ENCODE results near the gene CAMTA1. TPM values are rescaled to one million over a fixed set of nuclear protein-coding genes. Genes with fewer than 3 reads are reported as not detected.
"Not testable (repeated sequence)": the region's sequence is repeated elsewhere in the genome, so short reads cannot be mapped to it uniquely, and the experiment has no call there.

Gene CAMTA1
- polyA plus RNA-seq, 3 donors = 81.9 to 89.8 (median 88.0) TPM

GRCh38 chr1:7770997-7771822, 986.0 kb downstream of the CAMTA1 start, which contains the start of gene VAMP3:
Gene VAMP3, plus strand, starts transcription at chr1:7771296. Its CDS starts 88 bp downstream, at chr1:7771384.
- peak in 8 of 11 donors; percentile 60 to 78 (median 72) for DNase-seq (ENCODE audit: extremely low read depth in 1 of 11, low read depth in 9 of 11, low spot score in 4 of 11)

GRCh38 chr1:7771823-7772299, 986.6 kb downstream of the CAMTA1 start:
- DNase-seq (ENCODE audit: extremely low read depth in 1 of 11, low read depth in 9 of 11, low spot score in 4 of 11) = no peak

- DNase-seq (ENCODE audit: extremely low read depth in 1 of 11, low read depth in 9 of 11, low spot score in 4 of 11) = peak in 2 of 11 donors; percentile 20 to 40
Observed at GRCh38 chr1:7777591-7777990, 992.3 kb downstream of the CAMTA1 start.

- no peak for DNase-seq (ENCODE audit: extremely low read depth in 1 of 11, low read depth in 9 of 11, low spot score in 4 of 11)
Observed at GRCh38 chr1:7778133-7778628, 992.9 kb downstream of the CAMTA1 start.

GRCh38 chr1:7780976-7781375, 995.7 kb downstream of the CAMTA1 start:
- DNase-seq (ENCODE audit: extremely low read depth in 1 of 11, low read depth in 9 of 11, low spot score in 4 of 11) = no peak

GRCh38 chr1:7781501-7781900, 996.2 kb downstream of the CAMTA1 start:
- DNase-seq (ENCODE audit: extremely low read depth in 1 of 11, low read depth in 9 of 11, low spot score in 4 of 11) = no peak

GRCh38 chr1:7781923-7782495, 996.8 kb downstream of the CAMTA1 start:
- no peak for DNase-seq (ENCODE audit: extremely low read depth in 1 of 11, low read depth in 9 of 11, low spot score in 4 of 11)

- DNase-seq (ENCODE audit: extremely low read depth in 1 of 11, low read depth in 9 of 11, low spot score in 4 of 11) = peak in 3 of 11 donors; percentile 16 to 34 (median 26)
Observed at GRCh38 chr1:7783178-7783711, 998.0 kb downstream of the CAMTA1 start.

- DNase-seq (ENCODE audit: extremely low read depth in 1 of 11, low read depth in 9 of 11, low spot score in 4 of 11) = peak; percentile 84 to 96 (median 93)
Observed at GRCh38 chr1:7783826-7784491, 998.7 kb downstream of the CAMTA1 start, which contains the start of gene PER3. Gene PER3, plus strand, starts transcription at chr1:7784291. Its CDS starts 587 bp downstream, at chr1:7784878.

GRCh38 chr1:7784492-7785071, 999.3 kb downstream of the CAMTA1 start:
- DNase-seq (ENCODE audit: extremely low read depth in 1 of 11, low read depth in 9 of 11, low spot score in 4 of 11) = peak in 3 of 11 donors; percentile 12 to 15 (median 15)

- no peak for DNase-seq (ENCODE audit: extremely low read depth in 1 of 11, low read depth in 9 of 11, low spot score in 4 of 11)
Observed at GRCh38 chr1:7785108-7785507, 999.9 kb downstream of the CAMTA1 start.

GRCh38 chr1:7786795-7787194, 1001.5 kb downstream of the CAMTA1 start:
- no peak for DNase-seq (ENCODE audit: extremely low read depth in 1 of 11, low read depth in 9 of 11, low spot score in 4 of 11)

GRCh38 chr1:7789828-7790227, 1004.6 kb downstream of the CAMTA1 start:
- no peak for DNase-seq (ENCODE audit: extremely low read depth in 1 of 11, low read depth in 9 of 11, low spot score in 4 of 11)

GRCh38 chr1:7791027-7791426, 1005.8 kb downstream of the CAMTA1 start:
- not testable (repeated sequence) for DNase-seq (ENCODE audit: extremely low read depth in 1 of 11, low read depth in 9 of 11, low spot score in 4 of 11)

GRCh38 chr1:7795406-7795805, 1010.2 kb downstream of the CAMTA1 start:
- no peak for DNase-seq (ENCODE audit: extremely low read depth in 1 of 11, low read depth in 9 of 11, low spot score in 4 of 11)

GRCh38 chr1:7805460-7805859, 1020.2 kb downstream of the CAMTA1 start:
- DNase-seq (ENCODE audit: extremely low read depth in 1 of 11, low read depth in 9 of 11, low spot score in 4 of 11) = no peak

- no peak for DNase-seq (ENCODE audit: extremely low read depth in 1 of 11, low read depth in 9 of 11, low spot score in 4 of 11)
Observed at GRCh38 chr1:7808253-7808844, 1023.1 kb downstream of the CAMTA1 start.

GRCh38 chr1:7809742-7810141, 1024.5 kb downstream of the CAMTA1 start:
- DNase-seq (ENCODE audit: extremely low read depth in 1 of 11, low read depth in 9 of 11, low spot score in 4 of 11) = no peak
